ENCODE results near the gene KCNQ1. TPM values are rescaled to one million over a fixed set of nuclear protein-coding genes. Genes with fewer than 3 reads are reported as not detected.

Gene KCNQ1
- polyA plus RNA-seq, 1 experiment: not detected

- peaks cover 11% of the 10 kb centered on the region for H3K27me3 ChIP-seq (ENCODE audit: control insufficient read depth, insufficient read depth, low read length)
- CTCF ChIA-PET: no interaction called here
- no peak for TF ChIP-seq CTCF (IDR thresholded peaks at IDR 0.05; ENCODE audit: low read depth, low read length)
- no peak overlapping the region for H3K27ac ChIP-seq (ENCODE audit: low read depth, low read length)
- H3K9me3 ChIP-seq (ENCODE audit: control insufficient read depth, insufficient read depth, low read length): no peaks in the 10 kb centered on the region
- no peak overlapping the region for H3K4me3 ChIP-seq (ENCODE audit: low read depth, low read length)
- POLR2A ChIA-PET: no interaction called here
- peak; percentile 18 for DNase-seq (ENCODE audit: low read depth, low spot score)
Measured at GRCh38 chr11:2772544-2773031, 327.8 kb downstream of the KCNQ1 start.

- no peak overlapping the region for H3K27ac ChIP-seq (ENCODE audit: low read depth, low read length)
- CTCF ChIA-PET: no interaction called here
- POLR2A ChIA-PET: interaction anchor here (0.6 kb wide), 1 partner anchor 36 kb away, joined by 3 read pairs; no protein-coding TSS in a partner anchor
- TF ChIP-seq CTCF (IDR thresholded peaks at IDR 0.05; ENCODE audit: low read depth, low read length): no peak
- no peaks in the 10 kb centered on the region for H3K9me3 ChIP-seq (ENCODE audit: control insufficient read depth, insufficient read depth, low read length)
- H3K4me3 ChIP-seq (ENCODE audit: low read depth, low read length): no peak overlapping the region
- H3K27me3 ChIP-seq (ENCODE audit: control insufficient read depth, insufficient read depth, low read length): peaks cover 11% of the 10 kb centered on the region
- no peak for DNase-seq (ENCODE audit: low read depth, low spot score)
Measured at GRCh38 chr11:2774173-2775082, 329.6 kb downstream of the KCNQ1 start.

- Histone ChIP-seq H3K9me3 (ENCODE audit: control insufficient read depth, insufficient read depth, low read length) (no peaks in the 10 kb centered on the region), H3K27ac (ENCODE audit: low read depth, low read length) (no peak overlapping the region), H3K27me3 (ENCODE audit: control insufficient read depth, insufficient read depth, low read length) (peaks cover 11% of the 10 kb centered on the region), H3K4me3 (ENCODE audit: low read depth, low read length) (no peak overlapping the region)
- ChIA-PET POLR2A (interaction anchor here (0.6 kb wide), 2 partner anchors 11 to 35 kb away, joined by 3 to 5 read pairs; no protein-coding TSS in a partner anchor), CTCF (no interaction called here)
- no peak for DNase-seq (ENCODE audit: low read depth, low spot score)
- no peak for TF ChIP-seq CTCF (IDR thresholded peaks at IDR 0.05; ENCODE audit: low read depth, low read length)
Measured at GRCh38 chr11:2775083-2775625, 330.3 kb downstream of the KCNQ1 start.

- H3K9me3 ChIP-seq (ENCODE audit: control insufficient read depth, insufficient read depth, low read length): no peaks in the 10 kb centered on the region
- POLR2A ChIA-PET: interaction anchor here (0.6 kb wide), 1 partner anchor 11 kb away, joined by 5 read pairs; no protein-coding TSS in a partner anchor
- DNase-seq (ENCODE audit: low read depth, low spot score): no peak
- TF ChIP-seq CTCF (IDR thresholded peaks at IDR 0.05; ENCODE audit: low read depth, low read length): no peak
- no peak overlapping the region for H3K4me3 ChIP-seq (ENCODE audit: low read depth, low read length)
- CTCF ChIA-PET: no interaction called here
- peaks cover 11% of the 10 kb centered on the region for H3K27me3 ChIP-seq (ENCODE audit: control insufficient read depth, insufficient read depth, low read length)
- H3K27ac ChIP-seq (ENCODE audit: low read depth, low read length): no peak overlapping the region
Measured at GRCh38 chr11:2775626-2776350, 331.0 kb downstream of the KCNQ1 start.

All from AG04450 (cell line).